ENCODE data around the gene IL17RC. TPM values are rescaled to one million over a fixed set of nuclear protein-coding genes. Genes with fewer than 3 reads are reported as not detected.
A peak's percentile ranks its signal among the peaks of the same experiment; 100 is the strongest.
"Not testable (repeated sequence)": the region's sequence is repeated elsewhere in the genome, so short reads cannot be mapped to it uniquely, and the experiment has no call there.

IL17RC gene
- total RNA-seq, 4 donors from 2014 or later = 60.4 to 68.4 (median 65.1) TPM

DNA sequence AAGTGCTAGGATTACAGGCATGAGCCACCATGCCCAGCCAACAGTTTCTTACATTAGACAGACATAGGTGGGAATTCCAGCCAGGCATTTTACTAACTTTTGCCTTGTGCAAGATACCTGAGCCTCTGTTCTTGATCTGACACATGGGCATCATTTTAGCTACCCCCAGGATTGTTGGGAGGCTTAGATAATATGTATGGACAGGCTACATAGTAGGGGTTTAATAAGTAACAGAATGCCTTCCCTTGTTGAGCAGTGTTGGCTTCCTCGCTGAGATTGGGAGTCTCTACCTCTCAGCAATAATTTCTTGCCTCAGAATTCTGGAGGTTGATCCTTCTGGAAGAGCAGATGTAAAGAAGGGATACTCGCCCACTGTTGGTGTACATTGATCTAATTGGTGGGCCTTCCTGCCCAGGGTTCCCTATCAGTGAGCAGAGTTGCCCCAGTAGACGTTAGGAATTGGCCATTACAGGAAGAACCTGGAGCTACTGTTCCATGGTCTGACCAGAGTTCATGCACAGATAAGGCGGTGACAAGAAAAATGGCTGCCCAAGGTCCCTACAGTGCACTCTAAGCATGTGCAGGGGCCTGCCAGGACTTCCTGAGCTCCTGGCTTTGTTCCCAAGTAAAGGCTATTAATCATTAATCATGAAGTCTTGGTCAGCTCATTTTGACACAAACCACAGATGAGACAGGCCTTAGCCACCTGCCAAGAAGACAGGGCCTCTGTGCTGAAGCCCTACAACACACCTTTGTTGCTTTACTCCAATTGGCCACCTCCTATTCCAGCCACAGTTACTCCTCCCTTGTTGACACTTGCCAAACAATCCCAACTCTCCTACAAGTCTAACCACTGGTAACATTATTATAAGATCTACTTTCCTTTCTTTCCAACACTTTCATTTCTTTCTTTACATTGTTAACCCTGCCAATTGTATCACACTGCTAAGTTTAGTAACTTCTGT lies 19.2 kb upstream of the IL17RC start:
- Histone ChIP-seq H3K4me3 (no peak overlapping the region), H3K27me3 (no peaks in the 10 kb centered on the region), H3K27ac (peak overlapping the region in 3 of 4 donors; percentile 20 to 56 (median 52)), H3K4me1 (peaks cover 0 to 37% (median 6%) of the 10 kb centered on the region in 4 donors), H3K9me3 (no peaks in the 10 kb centered on the region), H3K36me3 (peaks cover 0 to 24% (median 0%) of the 10 kb centered on the region in 3 donors)
- no peak for DNase-seq (ENCODE audit: low spot score in 2 of 2)
- 74 to 83% methylated on average over 4 of the region's 4 CpGs for WGBS, 2 donors
- TF ChIP-seq, protein P1, sequence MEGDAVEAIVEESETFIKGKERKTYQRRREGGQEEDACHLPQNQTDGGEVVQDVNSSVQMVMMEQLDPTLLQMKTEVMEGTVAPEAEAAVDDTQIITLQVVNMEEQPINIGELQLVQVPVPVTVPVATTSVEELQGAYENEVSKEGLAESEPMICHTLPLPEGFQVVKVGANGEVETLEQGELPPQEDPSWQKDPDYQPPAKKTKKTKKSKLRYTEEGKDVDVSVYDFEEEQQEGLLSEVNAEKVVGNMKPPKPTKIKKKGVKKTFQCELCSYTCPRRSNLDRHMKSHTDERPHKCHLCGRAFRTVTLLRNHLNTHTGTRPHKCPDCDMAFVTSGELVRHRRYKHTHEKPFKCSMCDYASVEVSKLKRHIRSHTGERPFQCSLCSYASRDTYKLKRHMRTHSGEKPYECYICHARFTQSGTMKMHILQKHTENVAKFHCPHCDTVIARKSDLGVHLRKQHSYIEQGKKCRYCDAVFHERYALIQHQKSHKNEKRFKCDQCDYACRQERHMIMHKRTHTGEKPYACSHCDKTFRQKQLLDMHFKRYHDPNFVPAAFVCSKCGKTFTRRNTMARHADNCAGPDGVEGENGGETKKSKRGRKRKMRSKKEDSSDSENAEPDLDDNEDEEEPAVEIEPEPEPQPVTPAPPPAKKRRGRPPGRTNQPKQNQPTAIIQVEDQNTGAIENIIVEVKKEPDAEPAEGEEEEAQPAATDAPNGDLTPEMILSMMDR (IDR thresholded peaks at IDR 0.05) = no peak
- TF ChIP-seq EP300 (IDR thresholded peaks at IDR 0.05) = no peak
- no peak for TF ChIP-seq POLR2A (IDR thresholded peaks at IDR 0.05)

DNA sequence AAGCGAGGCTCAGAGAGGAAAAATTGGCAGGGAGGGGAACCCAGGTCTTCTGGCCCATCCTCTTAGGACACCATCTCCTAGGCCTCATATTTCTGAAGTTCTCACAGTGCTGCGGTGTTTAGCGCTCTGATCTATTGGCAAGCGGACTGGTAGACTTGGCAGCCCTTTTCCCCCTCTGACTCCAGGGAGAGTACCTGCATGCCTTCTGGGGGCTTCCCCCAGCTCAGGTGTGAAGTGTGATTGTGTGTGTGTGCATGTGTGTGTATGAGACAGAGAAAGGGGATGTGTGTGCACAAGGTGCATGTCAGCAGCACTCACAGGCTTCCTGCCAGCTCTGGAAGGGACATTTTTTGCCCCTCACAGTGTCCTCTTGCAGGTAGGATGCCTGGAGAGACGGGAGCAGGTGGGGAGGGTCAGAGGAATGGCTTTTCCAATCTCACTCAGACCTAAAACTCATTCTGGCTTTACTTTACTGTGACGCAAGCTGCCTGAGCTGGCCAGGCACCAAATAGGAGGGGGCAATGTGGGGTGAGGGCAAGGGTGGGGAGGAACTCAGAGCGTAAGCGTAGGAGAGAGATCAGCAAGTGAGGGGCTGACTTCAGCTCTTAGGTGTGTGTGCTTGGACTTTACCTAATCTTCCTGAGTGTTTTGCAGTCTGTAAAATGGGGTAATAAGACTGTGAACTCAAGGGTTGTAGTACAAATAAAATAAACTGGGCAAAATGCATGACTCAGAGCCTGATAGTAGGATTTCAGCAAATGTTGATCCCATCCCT lies 18.2 kb upstream of the IL17RC start:
- 63 to 68% methylated on average over 8 of the region's 8 CpGs for WGBS, 2 donors
- Histone ChIP-seq H3K4me3 (no peak overlapping the region), H3K27ac (peak overlapping the region in 1 of 4 donors; percentile 3), H3K36me3 (peaks cover 0 to 15% (median 0%) of the 10 kb centered on the region in 3 donors), H3K9me3 (no peaks in the 10 kb centered on the region), H3K4me1 (peaks cover 0 to 39% (median 7%) of the 10 kb centered on the region in 4 donors), H3K27me3 (no peaks in the 10 kb centered on the region)
- no peak for DNase-seq (ENCODE audit: low spot score in 2 of 2)
- TF ChIP-seq, protein P1 (IDR thresholded peaks at IDR 0.05) = no peak
- TF ChIP-seq EP300 (IDR thresholded peaks at IDR 0.05) (no peak), POLR2A (IDR thresholded peaks at IDR 0.05) (no peak)

DNA sequence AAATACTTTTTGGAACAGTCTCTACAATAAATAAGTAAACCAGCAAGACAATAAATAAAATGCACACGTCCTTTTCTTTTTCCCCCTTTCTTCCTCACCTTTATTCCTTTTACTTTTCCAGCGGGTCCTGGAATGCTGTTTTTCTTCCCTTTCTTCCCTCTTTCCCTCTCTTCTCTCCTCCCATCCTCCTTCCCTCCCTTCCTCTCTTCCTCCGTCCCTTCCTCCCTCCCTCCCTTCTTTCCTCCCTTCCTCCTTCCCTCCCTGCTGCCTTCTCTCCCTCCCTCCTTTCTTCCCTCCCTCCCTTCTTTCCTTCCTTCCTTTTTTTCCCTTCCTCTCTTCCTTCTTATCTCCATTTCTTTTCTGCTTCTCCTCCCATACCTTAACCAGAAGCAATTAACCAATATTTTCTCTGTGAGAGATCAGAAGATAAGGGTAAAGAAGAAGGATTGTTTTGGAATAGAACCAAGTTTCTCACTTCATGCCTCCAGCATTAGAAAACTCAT lies 17.6 kb upstream of the IL17RC start:
- no peak for DNase-seq (ENCODE audit: low spot score in 2 of 2)
- H3K36me3 ChIP-seq = peaks cover 0 to 9% (median 0%) of the 10 kb centered on the region in 3 donors
- 50 to 53% methylated on average over 3 of the region's 3 CpGs for WGBS, 2 donors
- H3K27me3 ChIP-seq = no peaks in the 10 kb centered on the region
- peak overlapping the region in 1 of 4 donors; percentile 23 for H3K27ac ChIP-seq
- peaks cover 0 to 34% (median 6%) of the 10 kb centered on the region in 4 donors for H3K4me1 ChIP-seq
- no peak overlapping the region for H3K4me3 ChIP-seq
- TF ChIP-seq, protein P1 (IDR thresholded peaks at IDR 0.05) = no peak
- no peak for TF ChIP-seq POLR2A (IDR thresholded peaks at IDR 0.05)
- no peak for TF ChIP-seq EP300 (IDR thresholded peaks at IDR 0.05)
- H3K9me3 ChIP-seq = no peaks in the 10 kb centered on the region

DNA sequence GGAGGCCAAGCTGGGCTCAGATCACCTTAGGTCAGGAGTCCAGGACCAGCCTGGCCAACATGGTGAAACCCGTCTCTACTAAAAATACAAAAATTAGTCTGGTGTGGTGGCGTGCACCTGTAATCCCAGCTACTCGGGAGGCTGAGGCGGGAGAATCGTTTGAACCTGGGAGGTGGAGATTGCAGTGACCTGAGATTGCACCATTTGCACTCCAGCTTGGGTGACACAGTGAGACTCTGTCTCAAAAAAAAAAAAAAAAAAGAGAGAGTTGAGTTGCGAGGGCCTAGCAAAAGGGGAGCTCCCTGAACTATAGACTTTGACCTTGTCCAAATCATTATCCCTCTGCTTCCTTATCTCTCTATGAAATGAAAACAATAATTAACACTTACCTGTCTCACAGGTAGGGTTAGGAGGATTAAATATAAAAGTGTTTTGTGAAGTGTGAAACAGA lies 15.9 kb upstream of the IL17RC start:
- not testable (repeated sequence) for H3K9me3 ChIP-seq; DNase-seq (ENCODE audit: low spot score in 2 of 2); H3K27ac ChIP-seq; H3K4me3 ChIP-seq; H3K27me3 ChIP-seq; H3K36me3 ChIP-seq
- WGBS, 2 donors = 92 to 94% methylated on average over 6 of the region's 6 CpGs
- peaks cover 0 to 34% (median 6%) of the 10 kb centered on the region in 4 donors for H3K4me1 ChIP-seq

DNA sequence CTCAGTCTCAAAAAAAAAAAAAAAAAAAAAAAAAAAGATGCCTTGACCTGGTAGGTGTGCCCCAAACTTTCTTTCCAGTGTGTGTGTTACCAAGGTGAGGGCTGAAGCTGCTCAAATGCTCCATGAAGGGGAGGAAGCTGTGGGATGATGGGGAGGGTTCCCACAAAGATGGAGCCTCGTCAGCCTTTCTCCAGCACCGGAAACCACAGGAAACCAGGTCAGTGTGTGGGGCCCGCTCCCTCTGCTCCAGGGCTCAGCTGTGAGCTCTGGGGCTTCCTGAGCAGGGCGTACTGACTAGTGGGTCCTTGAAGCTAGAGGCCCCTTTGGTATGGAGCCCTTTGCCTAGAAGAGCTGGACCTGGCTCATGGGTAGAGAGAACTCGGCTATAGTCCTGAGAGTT lies 14.9 kb upstream of the IL17RC start:
- peaks cover 0 to 34% (median 6%) of the 10 kb centered on the region in 4 donors for H3K4me1 ChIP-seq
- H3K36me3 ChIP-seq = no peaks in the 10 kb centered on the region
- no peak for DNase-seq (ENCODE audit: low spot score in 2 of 2)
- TF ChIP-seq, protein P1 (IDR thresholded peaks at IDR 0.05) = no peak
- H3K4me3 ChIP-seq = no peak overlapping the region
- H3K27ac ChIP-seq = peak overlapping the region in 3 of 4 donors; percentile 63 to 91 (median 76)
- no peaks in the 10 kb centered on the region for H3K9me3 ChIP-seq
- H3K27me3 ChIP-seq = no peaks in the 10 kb centered on the region
- 66 to 81% methylated on average over 4 to 5 of the region's 5 CpGs for WGBS, 2 donors
